GM19467 (cell line): ENCODE data around the gene SHC1.
"Not testable (repeated sequence)": the region's sequence is repeated elsewhere in the genome, so short reads cannot be mapped to it uniquely, and the experiment has no call there.

ENCODE experiments used
- ATAC-seq: cut with Tn5 transposase; IDR thresholded peaks from one replicate; pipeline ENCODE4 v1.9.1; 2021; ENCODE audit warnings: mild to moderate bottlenecking, moderate library complexity; ENCODE audit not compliant: unreplicated experiment

The SHC1 gene

GRCh38 chr1:154996966-154997701, 26.6 kb upstream of the SHC1 start:
- ATAC-seq = no peak

GRCh38 chr1:154995301-154995983, 24.9 kb upstream of the SHC1 start:
- ATAC-seq = not testable (repeated sequence)

- no peak for ATAC-seq
These were observed 24.0 kb upstream of the SHC1 start for GRCh38 chr1:154994591-154994990.

GRCh38 chr1:154994269-154994587, 23.7 kb upstream of the SHC1 start:
- ATAC-seq = no peak

GRCh38 chr1:154993572-154994268, 23.2 kb upstream of the SHC1 start, which contains the start of gene LENEP:
Gene LENEP (plus strand): TSS chr1:154993586. CDS start chr1:154993608, 22 bp downstream.
- ATAC-seq = no peak

GRCh38 chr1:154992721-154993571, 22.4 kb upstream of the SHC1 start:
- no peak for ATAC-seq

GRCh38 chr1:154990276-154990675, 19.7 kb upstream of the SHC1 start:
- ATAC-seq = no peak

GRCh38 chr1:154989195-154989860, 18.8 kb upstream of the SHC1 start:
- no peak for ATAC-seq

- ATAC-seq = no peak
These were observed 17.8 kb upstream of the SHC1 start for GRCh38 chr1:154988058-154988954.

- ATAC-seq = no peak
These were observed 16.8 kb upstream of the SHC1 start for GRCh38 chr1:154987326-154987725.

- ATAC-seq = not testable (repeated sequence)
These were observed 16.2 kb upstream of the SHC1 start for GRCh38 chr1:154986736-154987135.

- no peak for ATAC-seq
These were observed 13.4 kb upstream of the SHC1 start for GRCh38 chr1:154983776-154984466.

- ATAC-seq = peak; percentile 97
These were observed 12.5 kb upstream of the SHC1 start, which contains the start of gene FLAD1 for GRCh38 chr1:154982897-154983648. Gene FLAD1 (plus strand): TSS chr1:154983344. CDS start chr1:154983695, 351 bp downstream.

- ATAC-seq = no peak
These were observed 11.8 kb upstream of the SHC1 start for GRCh38 chr1:154982341-154982740.

GRCh38 chr1:154978360-154978759, 7.8 kb upstream of the SHC1 start:
- ATAC-seq = no peak

- ATAC-seq = not testable (repeated sequence)
These were observed 7.2 kb upstream of the SHC1 start for GRCh38 chr1:154977762-154978161.

GRCh38 chr1:154975409-154976059, 5.0 kb upstream of the SHC1 start:
- ATAC-seq = no peak
